ENCODE measurements around the gene CD79B.

The CD79B gene

DNA sequence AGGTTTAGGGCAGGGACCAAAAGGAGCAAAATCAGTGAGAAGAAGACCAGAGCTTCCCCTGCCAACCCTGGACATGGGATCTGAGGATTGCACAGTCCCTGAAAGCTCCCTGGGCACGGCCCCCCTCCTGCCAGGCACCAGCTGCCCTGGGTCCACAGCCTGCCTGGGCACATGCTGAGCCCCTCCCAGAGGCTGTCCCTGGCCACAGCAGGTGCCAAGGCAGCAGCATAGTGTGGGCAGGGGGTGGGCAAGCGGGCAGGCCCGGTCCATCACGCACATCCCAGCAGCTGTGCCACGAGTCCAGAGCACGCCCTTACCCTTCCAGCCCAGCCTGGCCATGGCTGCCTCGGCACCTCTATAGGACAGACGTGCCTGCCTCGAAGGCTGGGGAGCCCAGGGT is 27.9 kb upstream of the CD79B start:
- ATAC-seq = no peak
- TF ChIP-seq, protein P1, sequence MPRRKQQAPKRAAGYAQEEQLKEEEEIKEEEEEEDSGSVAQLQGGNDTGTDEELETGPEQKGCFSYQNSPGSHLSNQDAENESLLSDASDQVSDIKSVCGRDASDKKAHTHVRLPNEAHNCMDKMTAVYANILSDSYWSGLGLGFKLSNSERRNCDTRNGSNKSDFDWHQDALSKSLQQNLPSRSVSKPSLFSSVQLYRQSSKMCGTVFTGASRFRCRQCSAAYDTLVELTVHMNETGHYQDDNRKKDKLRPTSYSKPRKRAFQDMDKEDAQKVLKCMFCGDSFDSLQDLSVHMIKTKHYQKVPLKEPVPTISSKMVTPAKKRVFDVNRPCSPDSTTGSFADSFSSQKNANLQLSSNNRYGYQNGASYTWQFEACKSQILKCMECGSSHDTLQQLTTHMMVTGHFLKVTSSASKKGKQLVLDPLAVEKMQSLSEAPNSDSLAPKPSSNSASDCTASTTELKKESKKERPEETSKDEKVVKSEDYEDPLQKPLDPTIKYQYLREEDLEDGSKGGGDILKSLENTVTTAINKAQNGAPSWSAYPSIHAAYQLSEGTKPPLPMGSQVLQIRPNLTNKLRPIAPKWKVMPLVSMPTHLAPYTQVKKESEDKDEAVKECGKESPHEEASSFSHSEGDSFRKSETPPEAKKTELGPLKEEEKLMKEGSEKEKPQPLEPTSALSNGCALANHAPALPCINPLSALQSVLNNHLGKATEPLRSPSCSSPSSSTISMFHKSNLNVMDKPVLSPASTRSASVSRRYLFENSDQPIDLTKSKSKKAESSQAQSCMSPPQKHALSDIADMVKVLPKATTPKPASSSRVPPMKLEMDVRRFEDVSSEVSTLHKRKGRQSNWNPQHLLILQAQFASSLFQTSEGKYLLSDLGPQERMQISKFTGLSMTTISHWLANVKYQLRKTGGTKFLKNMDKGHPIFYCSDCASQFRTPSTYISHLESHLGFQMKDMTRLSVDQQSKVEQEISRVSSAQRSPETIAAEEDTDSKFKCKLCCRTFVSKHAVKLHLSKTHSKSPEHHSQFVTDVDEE (CRISPR knock-in tag; IDR thresholded peaks at IDR 0.05) = no peak
- no peak for TF ChIP-seq RARB (CRISPR knock-in tag; IDR thresholded peaks at IDR 0.05)
- no peak for TF ChIP-seq TOX (CRISPR knock-in tag; IDR thresholded peaks at IDR 0.05; ENCODE audit: borderline replicate concordance)
- TF ChIP-seq GLIS3 (CRISPR knock-in tag; IDR thresholded peaks at IDR 0.05) = no peak
- no peak for TF ChIP-seq ZC3H10 (CRISPR knock-in tag; IDR thresholded peaks at IDR 0.05)
- TF ChIP-seq, protein P2, sequence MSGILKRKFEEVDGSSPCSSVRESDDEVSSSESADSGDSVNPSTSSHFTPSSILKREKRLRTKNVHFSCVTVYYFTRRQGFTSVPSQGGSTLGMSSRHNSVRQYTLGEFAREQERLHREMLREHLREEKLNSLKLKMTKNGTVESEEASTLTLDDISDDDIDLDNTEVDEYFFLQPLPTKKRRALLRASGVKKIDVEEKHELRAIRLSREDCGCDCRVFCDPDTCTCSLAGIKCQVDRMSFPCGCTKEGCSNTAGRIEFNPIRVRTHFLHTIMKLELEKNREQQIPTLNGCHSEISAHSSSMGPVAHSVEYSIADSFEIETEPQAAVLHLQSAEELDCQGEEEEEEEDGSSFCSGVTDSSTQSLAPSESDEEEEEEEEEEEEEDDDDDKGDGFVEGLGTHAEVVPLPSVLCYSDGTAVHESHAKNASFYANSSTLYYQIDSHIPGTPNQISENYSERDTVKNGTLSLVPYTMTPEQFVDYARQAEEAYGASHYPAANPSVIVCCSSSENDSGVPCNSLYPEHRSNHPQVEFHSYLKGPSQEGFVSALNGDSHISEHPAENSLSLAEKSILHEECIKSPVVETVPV (CRISPR knock-in tag; IDR thresholded peaks at IDR 0.05) = no peak
- no peak for TF ChIP-seq ZNF70 (CRISPR knock-in tag; IDR thresholded peaks at IDR 0.05)
- TF ChIP-seq, protein P3, sequence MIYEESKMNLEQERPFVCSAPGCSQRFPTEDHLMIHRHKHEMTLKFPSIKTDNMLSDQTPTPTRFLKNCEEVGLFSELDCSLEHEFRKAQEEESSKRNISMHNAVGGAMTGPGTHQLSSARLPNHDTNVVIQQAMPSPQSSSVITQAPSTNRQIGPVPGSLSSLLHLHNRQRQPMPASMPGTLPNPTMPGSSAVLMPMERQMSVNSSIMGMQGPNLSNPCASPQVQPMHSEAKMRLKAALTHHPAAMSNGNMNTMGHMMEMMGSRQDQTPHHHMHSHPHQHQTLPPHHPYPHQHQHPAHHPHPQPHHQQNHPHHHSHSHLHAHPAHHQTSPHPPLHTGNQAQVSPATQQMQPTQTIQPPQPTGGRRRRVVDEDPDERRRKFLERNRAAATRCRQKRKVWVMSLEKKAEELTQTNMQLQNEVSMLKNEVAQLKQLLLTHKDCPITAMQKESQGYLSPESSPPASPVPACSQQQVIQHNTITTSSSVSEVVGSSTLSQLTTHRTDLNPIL (CRISPR knock-in tag; IDR thresholded peaks at IDR 0.05; ENCODE audit: low read depth) = no peak
- no peak for TF ChIP-seq ARNTL (CRISPR knock-in tag; IDR thresholded peaks at IDR 0.05; ENCODE audit: borderline replicate concordance, low read depth)
- TF ChIP-seq OSR1 (CRISPR knock-in tag; IDR thresholded peaks at IDR 0.05) = no peak
- no peak for TF ChIP-seq TCF4 (CRISPR knock-in tag; IDR thresholded peaks at IDR 0.05; ENCODE audit: borderline replicate concordance)
- TF ChIP-seq CSDC2 (CRISPR knock-in tag; IDR thresholded peaks at IDR 0.05) = no peak
- TF ChIP-seq, protein P4, sequence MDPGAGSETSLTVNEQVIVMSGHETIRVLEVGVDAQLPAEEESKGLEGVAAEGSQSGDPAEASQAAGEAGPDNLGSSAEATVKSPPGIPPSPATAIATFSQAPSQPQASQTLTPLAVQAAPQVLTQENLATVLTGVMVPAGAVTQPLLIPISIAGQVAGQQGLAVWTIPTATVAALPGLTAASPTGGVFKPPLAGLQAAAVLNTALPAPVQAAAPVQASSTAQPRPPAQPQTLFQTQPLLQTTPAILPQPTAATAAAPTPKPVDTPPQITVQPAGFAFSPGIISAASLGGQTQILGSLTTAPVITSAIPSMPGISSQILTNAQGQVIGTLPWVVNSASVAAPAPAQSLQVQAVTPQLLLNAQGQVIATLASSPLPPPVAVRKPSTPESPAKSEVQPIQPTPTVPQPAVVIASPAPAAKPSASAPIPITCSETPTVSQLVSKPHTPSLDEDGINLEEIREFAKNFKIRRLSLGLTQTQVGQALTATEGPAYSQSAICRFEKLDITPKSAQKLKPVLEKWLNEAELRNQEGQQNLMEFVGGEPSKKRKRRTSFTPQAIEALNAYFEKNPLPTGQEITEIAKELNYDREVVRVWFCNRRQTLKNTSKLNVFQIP (CRISPR knock-in tag; IDR thresholded peaks at IDR 0.05; ENCODE audit: borderline replicate concordance, low read depth) = no peak
- no peak for TF ChIP-seq ZFP30 (CRISPR knock-in tag; IDR thresholded peaks at IDR 0.05)
- TF ChIP-seq, protein P5, sequence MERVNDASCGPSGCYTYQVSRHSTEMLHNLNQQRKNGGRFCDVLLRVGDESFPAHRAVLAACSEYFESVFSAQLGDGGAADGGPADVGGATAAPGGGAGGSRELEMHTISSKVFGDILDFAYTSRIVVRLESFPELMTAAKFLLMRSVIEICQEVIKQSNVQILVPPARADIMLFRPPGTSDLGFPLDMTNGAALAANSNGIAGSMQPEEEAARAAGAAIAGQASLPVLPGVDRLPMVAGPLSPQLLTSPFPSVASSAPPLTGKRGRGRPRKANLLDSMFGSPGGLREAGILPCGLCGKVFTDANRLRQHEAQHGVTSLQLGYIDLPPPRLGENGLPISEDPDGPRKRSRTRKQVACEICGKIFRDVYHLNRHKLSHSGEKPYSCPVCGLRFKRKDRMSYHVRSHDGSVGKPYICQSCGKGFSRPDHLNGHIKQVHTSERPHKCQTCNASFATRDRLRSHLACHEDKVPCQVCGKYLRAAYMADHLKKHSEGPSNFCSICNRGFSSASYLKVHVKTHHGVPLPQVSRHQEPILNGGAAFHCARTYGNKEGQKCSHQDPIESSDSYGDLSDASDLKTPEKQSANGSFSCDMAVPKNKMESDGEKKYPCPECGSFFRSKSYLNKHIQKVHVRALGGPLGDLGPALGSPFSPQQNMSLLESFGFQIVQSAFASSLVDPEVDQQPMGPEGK (CRISPR knock-in tag; IDR thresholded peaks at IDR 0.05; ENCODE audit: borderline replicate concordance) = no peak
- TF ChIP-seq BACH2 (CRISPR knock-in tag; IDR thresholded peaks at IDR 0.05; ENCODE audit: borderline replicate concordance) = no peak
- no peak for TF ChIP-seq PPARA (CRISPR knock-in tag; IDR thresholded peaks at IDR 0.05; ENCODE audit: borderline replicate concordance)

DNA sequence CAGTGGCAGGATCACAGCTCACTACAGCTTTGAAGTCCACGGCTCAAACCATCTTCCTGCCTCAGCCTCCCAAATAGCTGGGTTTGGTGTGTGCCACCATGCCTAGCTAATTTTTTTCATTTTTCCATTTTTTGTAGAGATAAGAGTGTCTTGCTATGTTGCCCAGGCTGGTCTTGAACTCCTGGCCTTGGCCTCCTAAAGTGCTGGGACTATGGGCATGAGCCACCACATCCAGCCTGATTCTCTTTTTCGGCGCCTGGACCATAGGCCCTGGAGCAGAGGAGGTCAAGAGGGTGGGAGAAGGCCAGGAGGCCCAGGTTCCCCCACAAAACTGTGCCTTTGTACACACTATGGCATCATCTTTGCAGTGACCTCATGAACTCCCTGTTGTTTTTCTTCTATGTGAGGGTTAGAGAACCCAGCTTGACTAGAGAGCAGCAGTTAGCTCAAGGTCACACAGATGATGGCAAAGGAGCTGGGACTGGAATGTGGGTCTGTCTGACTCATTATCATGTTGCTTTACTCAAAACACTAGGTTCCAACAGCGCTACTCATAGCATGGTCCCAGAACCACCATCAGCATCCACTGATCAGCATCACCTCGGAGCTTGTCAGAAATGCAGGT is 24.3 kb upstream of the CD79B start:
- TF ChIP-seq ESRRG (CRISPR knock-in tag; IDR thresholded peaks at IDR 0.05) (no peak), ARNTL (CRISPR knock-in tag; IDR thresholded peaks at IDR 0.05; ENCODE audit: borderline replicate concordance, low read depth) (no peak), GLIS3 (CRISPR knock-in tag; IDR thresholded peaks at IDR 0.05) (no peak), ISL1 (CRISPR knock-in tag; IDR thresholded peaks at IDR 0.05) (no peak), BACH2 (CRISPR knock-in tag; IDR thresholded peaks at IDR 0.05; ENCODE audit: borderline replicate concordance) (no peak), ZNF8 (CRISPR knock-in tag; IDR thresholded peaks at IDR 0.05) (no peak), SNAI2 (CRISPR knock-in tag; IDR thresholded peaks at IDR 0.05) (no peak)
- TF ChIP-seq, protein P1 (CRISPR knock-in tag; IDR thresholded peaks at IDR 0.05) = no peak
- peak; percentile 27; the same call in 2 of the 3 replicates for ATAC-seq
